Thoracic aorta (tissue), 2 donors: ENCODE results near the gene AFF1. TPM values are rescaled to one million over a fixed set of nuclear protein-coding genes. Genes with fewer than 3 reads are reported as not detected.
A peak's percentile ranks its signal among the peaks of the same experiment; 100 is the strongest.

Experiments
- ATAC-seq: fragments of 150-250 bp; one replicate; pipeline ENCODE4 v1.8.0; 2017; ENCODE audit warnings: low read depth; ENCODE audit not compliant: insufficient number of reproducible peaks, low FRiP score
- DNase-seq: peaks from one replicate; pipeline ENCODE4 v3.0.0-alpha.2; 2020; ENCODE audit warnings: low spot score
- H3K27ac ChIP-seq, 2 donors: fragments of 200-600 bp; sonication (generic); 1 replicate in 1 of 2; 2 replicates in 1 of 2; pipeline ENCODE4 v1.5.1; 2016; ENCODE audit warnings: mild to moderate bottlenecking in 2 of 2, moderate library complexity in 2 of 2
- H3K27me3 ChIP-seq: fragments of 200-600 bp; sonication (generic); replicated peaks from 2 replicates; pipeline ENCODE4 v1.6.0; 2016; ENCODE audit warnings: mild to moderate bottlenecking; ENCODE audit not compliant: insufficient read depth
- H3K36me3 ChIP-seq: fragments of 200-600 bp; sonication (generic); one replicate; pipeline ENCODE4 v1.5.1; 2016
- H3K4me1 ChIP-seq, 2 donors: fragments of 200-600 bp; sonication (generic); 1 replicate in 1 of 2; 2 replicates in 1 of 2; pipeline versions ENCODE4 v1.5.1 to v1.6.0; 2016; ENCODE audit warnings: low read depth in 2 of 2, mild to moderate bottlenecking in 1 of 2; ENCODE audit not compliant: control insufficient read depth in 1 of 2
- H3K4me3 ChIP-seq: fragments of 200-600 bp; sonication (generic); 2 replicates; pipeline ENCODE4 v1.5.1; 2016; ENCODE audit warnings: mild to moderate bottlenecking
- H3K9me3 ChIP-seq: fragments of 200-600 bp; sonication (generic); 2 replicates; pipeline ENCODE4 v1.5.1; 2016
- CTCF ChIP-seq: fragments of 200-600 bp; sonication (generic); IDR thresholded peaks from one replicate; pipeline ENCODE4 v1.5.1; 2019; ENCODE audit warnings: antibody characterized with exemption
- total RNA-seq, 2 donors: library from RNA; depleted of rRNA; stranded (reverse); fragments of >200 nt; gene quantifications; one replicate each; pipeline versions ENCODE4 v1.1.0 to v1.2.3, GENCODE V29; 2016

The AFF1 gene
- total RNA-seq, 2 donors from 2014 or later: 51.9 to 93.2 TPM

- ATAC-seq (no peak), DNase-seq (no peak)
- peak overlapping the region; percentile 66 to 90 for H3K27ac ChIP-seq
- no peaks in the 10 kb centered on the region for H3K27me3 ChIP-seq
- H3K4me1 ChIP-seq: peaks cover 33 to 61% of the 10 kb centered on the region in 2 donors
- H3K36me3 ChIP-seq: peaks cover 7% of the 10 kb centered on the region
- peak overlapping the region; percentile 62 for H3K4me3 ChIP-seq
- no peak for TF ChIP-seq CTCF
- H3K9me3 ChIP-seq: no peaks in the 10 kb centered on the region
These were observed 109.9 kb downstream of the AFF1 start for GRCh38 chr4:87044511-87045233.

- no peak for ATAC-seq
- no peaks in the 10 kb centered on the region for H3K27me3 ChIP-seq
- H3K36me3 ChIP-seq: peaks cover 7% of the 10 kb centered on the region
- H3K27ac ChIP-seq: peak overlapping the region; percentile 66 to 90
- DNase-seq: no peak
- peak overlapping the region; percentile 62 for H3K4me3 ChIP-seq
- H3K4me1 ChIP-seq: peaks cover 33 to 58% of the 10 kb centered on the region in 2 donors
- no peaks in the 10 kb centered on the region for H3K9me3 ChIP-seq
- no peak for TF ChIP-seq CTCF
These were observed 110.4 kb downstream of the AFF1 start for GRCh38 chr4:87045234-87045558.

GRCh38 chr4:87045659-87046058 lies 110.8 kb downstream of the AFF1 start:
- peak overlapping the region; percentile 66 to 90 for H3K27ac ChIP-seq
- TF ChIP-seq CTCF: no peak
- DNase-seq (no peak), ATAC-seq (peak; percentile 42)
- H3K4me3 ChIP-seq: peak overlapping the region; percentile 62
- H3K27me3 ChIP-seq: no peaks in the 10 kb centered on the region
- H3K4me1 ChIP-seq: peaks cover 37 to 58% of the 10 kb centered on the region in 2 donors
- no peaks in the 10 kb centered on the region for H3K9me3 ChIP-seq
- H3K36me3 ChIP-seq: peaks cover 7% of the 10 kb centered on the region

GRCh38 chr4:87046121-87046551 lies 111.3 kb downstream of the AFF1 start:
- H3K4me1 ChIP-seq: peaks cover 40 to 58% of the 10 kb centered on the region in 2 donors
- peak overlapping the region; percentile 62 for H3K4me3 ChIP-seq
- peak overlapping the region; percentile 66 to 90 for H3K27ac ChIP-seq
- H3K9me3 ChIP-seq: no peaks in the 10 kb centered on the region
- ATAC-seq (no peak), DNase-seq (no peak)
- peaks cover 7% of the 10 kb centered on the region for H3K36me3 ChIP-seq
- TF ChIP-seq CTCF: no peak
- no peaks in the 10 kb centered on the region for H3K27me3 ChIP-seq

- Histone ChIP-seq H3K9me3 (no peaks in the 10 kb centered on the region), H3K36me3 (peaks cover 7% of the 10 kb centered on the region), H3K27ac (peak overlapping the region; percentile 31 to 90), H3K4me1 (peaks cover 31 to 59% of the 10 kb centered on the region in 2 donors), H3K4me3 (no peak overlapping the region), H3K27me3 (no peaks in the 10 kb centered on the region)
- no peak for TF ChIP-seq CTCF
- DNase-seq (no peak), ATAC-seq (no peak)
These were observed 112.5 kb downstream of the AFF1 start for GRCh38 chr4:87047281-87047798.
